GM23338 (cell line): ENCODE measurements around the gene LPP. TPM values are rescaled to one million over a fixed set of nuclear protein-coding genes. Genes with fewer than 3 reads are reported as not detected.

Source experiments
- ATAC-seq: fragments of 200-7000 bp; cut with Tn5 transposase; 3 replicates; pipeline ENCODE4 v1.9.1; 2020
- DNase-seq: peaks from one replicate; pipeline ENCODE4 v3.0.0-alpha.2; 2015; ENCODE audit warnings: low spot score
- H2AFZ ChIP-seq: fragments of 200-600 bp; sonication (generic); 2 replicates; pipeline ENCODE4 v1.8.0; 2016; ENCODE audit warnings: antibody characterized with exemption, mild to moderate bottlenecking, moderate library complexity
- H3F3A ChIP-seq: fragments of 200-600 bp; sonication (generic); replicated peaks from 2 replicates; pipeline ENCODE4 v1.8.0; 2017; ENCODE audit warnings: antibody characterized with exemption, mixed run types, low read depth
- H3K27ac ChIP-seq: fragments of 200-600 bp; sonication (generic); 2 replicates; pipeline ENCODE4 v1.6.1; 2016; ENCODE audit warnings: low read depth
- H3K27me3 ChIP-seq: fragments of 200-600 bp; sonication (generic); 2 replicates; pipeline ENCODE4 v1.8.0; 2016; ENCODE audit warnings: mild to moderate bottlenecking, mixed run types, moderate library complexity; ENCODE audit not compliant: insufficient read depth
- H3K36me3 ChIP-seq: fragments of 200-600 bp; sonication (generic); 2 replicates; pipeline ENCODE4 v1.8.0; 2016; ENCODE audit warnings: mild to moderate bottlenecking; ENCODE audit not compliant: insufficient read depth
- H3K4me1 ChIP-seq: fragments of 200-600 bp; sonication (generic); 2 replicates; pipeline ENCODE4 v1.8.0; 2016; ENCODE audit warnings: mild to moderate bottlenecking, moderate library complexity; ENCODE audit not compliant: insufficient read depth
- H3K4me2 ChIP-seq: fragments of 200-600 bp; sonication (generic); 2 replicates; pipeline ENCODE4 v1.7.1; 2017; ENCODE audit warnings: mixed run types
- H3K4me3 ChIP-seq: fragments of 200-600 bp; sonication (generic); 2 replicates; pipeline ENCODE4 v1.6.1; 2016; ENCODE audit warnings: mixed run types
- H3K79me2 ChIP-seq: fragments of 200-600 bp; sonication (generic); replicated peaks from 2 replicates; pipeline ENCODE4 v1.8.0; 2017; ENCODE audit warnings: mild to moderate bottlenecking; ENCODE audit not compliant: insufficient read depth
- H3K9me2 ChIP-seq: fragments of 200-600 bp; sonication (generic); 2 replicates; pipeline ENCODE4 v1.8.0; 2017; ENCODE audit not compliant: insufficient read depth
- H4K20me1 ChIP-seq: fragments of 200-600 bp; sonication (generic); replicated peaks from 2 replicates; pipeline ENCODE4 v1.8.0; 2017; ENCODE audit warnings: mild to moderate bottlenecking; ENCODE audit not compliant: insufficient read depth
- H3K27ac Mint-ChIP-seq: 2 replicates; pipeline ENCODE4 v1.8.0; 2020; ENCODE audit warnings: inconsistent platforms, mild to moderate bottlenecking, moderate library complexity, mixed read lengths
- H3K27me3 Mint-ChIP-seq: 3 replicates; pipeline ENCODE4 v1.8.0; 2022; ENCODE audit warnings: low read depth, mild to moderate bottlenecking, moderate library complexity, mixed read lengths, inconsistent platforms; ENCODE audit not compliant: insufficient read depth, poor library complexity
- H3K36me3 Mint-ChIP-seq: 3 replicates; pipeline ENCODE4 v1.8.0; 2021; ENCODE audit warnings: low read depth, mild to moderate bottlenecking, inconsistent platforms, moderate library complexity, mixed read lengths
- H3K4me1 Mint-ChIP-seq: 3 replicates; pipeline ENCODE4 v1.8.0; 2020; ENCODE audit warnings: mild to moderate bottlenecking, inconsistent platforms, mixed read lengths
- H3K4me3 Mint-ChIP-seq: 3 replicates; pipeline ENCODE4 v1.8.0; 2021; ENCODE audit warnings: moderate library complexity, mild to moderate bottlenecking, inconsistent platforms, mixed read lengths
- H3K9me3 Mint-ChIP-seq: 3 replicates; pipeline ENCODE4 v1.8.0; 2020; ENCODE audit warnings: moderate library complexity, mild to moderate bottlenecking, inconsistent platforms, mixed read lengths
- CTCF ChIP-seq, 2 experiments: fragments of 200-600 bp in 1 of 2; sonication (generic) in 1 of 2; conservative IDR thresholded peaks; 2 replicates each; pipeline versions ENCODE4 v1.5.1 to v1.6.1; 2016 to 2017; ENCODE audit warnings: antibody characterized with exemption in 2 of 2, low read depth in 2 of 2, mild to moderate bottlenecking in 2 of 2, moderate library complexity in 1 of 2
- ETS1 ChIP-seq: IDR thresholded peaks from 2 replicates; pipeline ENCODE4 v1.6.1; 2016; ENCODE audit warnings: antibody characterized with exemption
- EZH2phosphoT487 ChIP-seq: fragments of 200-600 bp; sonication (generic); IDR thresholded peaks from one replicate; pipeline ENCODE4 v1.8.1; 2018; ENCODE audit warnings: antibody characterized with exemption; ENCODE audit not compliant: unreplicated experiment
- POLR2AphosphoS5 ChIP-seq: IDR thresholded peaks from 2 replicates; pipeline ENCODE4 v1.6.1; 2016; ENCODE audit warnings: antibody characterized with exemption, low read depth
- ZNF114 ChIP-seq: fragments of 250-450 bp; sonication (Bioruptor Pico); IDR thresholded peaks from 2 replicates; pipeline ENCODE4 v1.5.0; 2020; ENCODE audit warnings: mild to moderate bottlenecking, moderate library complexity
- ZNF331 ChIP-seq: fragments of 250-450 bp; sonication (Bioruptor Pico); IDR thresholded peaks from 2 replicates; pipeline ENCODE4 v1.5.0; 2020; ENCODE audit warnings: low read depth, mild to moderate bottlenecking, moderate library complexity
- polyA plus RNA-seq: library from polyadenylated mRNA; unstranded; fragments of >200 nt; fragmentation: Nextera tagmentation; extraction: Ambion mirVana; gene quantifications from 2 replicates; pipeline ENCODE4 v1.2.1, GENCODE V29; 2016
- total RNA-seq: library from RNA; depleted of rRNA; stranded (reverse); fragments of >200 nt; shearing (Covaris generic); gene quantifications from 2 replicates; pipeline ENCODE4 v1.2.3, GENCODE V29; 2014
- TF ChIP-seq, protein P1 (sequence below): fragments of 250-450 bp; sonication (Bioruptor Pico); IDR thresholded peaks from 2 replicates; pipeline ENCODE4 v1.5.0; 2020; ENCODE audit warnings: mild to moderate bottlenecking, moderate library complexity

LPP gene
- total and polyA plus RNA-seq, 2 experiments from 2014 or later: 23.0 to 35.2 TPM

- Histone ChIP-seq H3K4me2 (peak overlapping the region; percentile 68; the same call in 1 of the 2 replicates), H2AFZ (no peak overlapping the region), H3F3A (0 out of 2 replicates have a peak, but pooled peaks cover 3% of the 10 kb centered on the region), H3K9me2 (no peaks in the 10 kb centered on the region; the same call in 1 of the 2 replicates), H4K20me1 (no peaks in the 10 kb centered on the region), H3K27me3 (no peaks in the 10 kb centered on the region), H3K4me1 (peaks cover 16% of the 10 kb centered on the region), H3K4me3 (no peak overlapping the region), H3K79me2 (peaks cover 30% of the 10 kb centered on the region), H3K36me3 (no peaks in the 10 kb centered on the region), H3K27ac (peak overlapping the region; percentile 66; the same call in 1 of the 2 replicates)
- no peaks in the 10 kb centered on the region; the same call in 2 of the 3 replicates for H3K36me3 Mint-ChIP-seq
- ATAC-seq (peak; percentile 28), DNase-seq (peak; percentile 46)
- peaks cover 5% of the 10 kb centered on the region for H3K27me3 Mint-ChIP-seq
- no peaks in the 10 kb centered on the region for H3K9me3 Mint-ChIP-seq
- H3K4me3 Mint-ChIP-seq: peak overlapping the region; percentile 36; the same call in 1 of the 3 replicates
- peaks cover 45% of the 10 kb centered on the region for H3K4me1 Mint-ChIP-seq
- H3K27ac Mint-ChIP-seq: peak overlapping the region; percentile 96
- no peak for TF ChIP-seq ETS1
- TF ChIP-seq, protein P1, sequence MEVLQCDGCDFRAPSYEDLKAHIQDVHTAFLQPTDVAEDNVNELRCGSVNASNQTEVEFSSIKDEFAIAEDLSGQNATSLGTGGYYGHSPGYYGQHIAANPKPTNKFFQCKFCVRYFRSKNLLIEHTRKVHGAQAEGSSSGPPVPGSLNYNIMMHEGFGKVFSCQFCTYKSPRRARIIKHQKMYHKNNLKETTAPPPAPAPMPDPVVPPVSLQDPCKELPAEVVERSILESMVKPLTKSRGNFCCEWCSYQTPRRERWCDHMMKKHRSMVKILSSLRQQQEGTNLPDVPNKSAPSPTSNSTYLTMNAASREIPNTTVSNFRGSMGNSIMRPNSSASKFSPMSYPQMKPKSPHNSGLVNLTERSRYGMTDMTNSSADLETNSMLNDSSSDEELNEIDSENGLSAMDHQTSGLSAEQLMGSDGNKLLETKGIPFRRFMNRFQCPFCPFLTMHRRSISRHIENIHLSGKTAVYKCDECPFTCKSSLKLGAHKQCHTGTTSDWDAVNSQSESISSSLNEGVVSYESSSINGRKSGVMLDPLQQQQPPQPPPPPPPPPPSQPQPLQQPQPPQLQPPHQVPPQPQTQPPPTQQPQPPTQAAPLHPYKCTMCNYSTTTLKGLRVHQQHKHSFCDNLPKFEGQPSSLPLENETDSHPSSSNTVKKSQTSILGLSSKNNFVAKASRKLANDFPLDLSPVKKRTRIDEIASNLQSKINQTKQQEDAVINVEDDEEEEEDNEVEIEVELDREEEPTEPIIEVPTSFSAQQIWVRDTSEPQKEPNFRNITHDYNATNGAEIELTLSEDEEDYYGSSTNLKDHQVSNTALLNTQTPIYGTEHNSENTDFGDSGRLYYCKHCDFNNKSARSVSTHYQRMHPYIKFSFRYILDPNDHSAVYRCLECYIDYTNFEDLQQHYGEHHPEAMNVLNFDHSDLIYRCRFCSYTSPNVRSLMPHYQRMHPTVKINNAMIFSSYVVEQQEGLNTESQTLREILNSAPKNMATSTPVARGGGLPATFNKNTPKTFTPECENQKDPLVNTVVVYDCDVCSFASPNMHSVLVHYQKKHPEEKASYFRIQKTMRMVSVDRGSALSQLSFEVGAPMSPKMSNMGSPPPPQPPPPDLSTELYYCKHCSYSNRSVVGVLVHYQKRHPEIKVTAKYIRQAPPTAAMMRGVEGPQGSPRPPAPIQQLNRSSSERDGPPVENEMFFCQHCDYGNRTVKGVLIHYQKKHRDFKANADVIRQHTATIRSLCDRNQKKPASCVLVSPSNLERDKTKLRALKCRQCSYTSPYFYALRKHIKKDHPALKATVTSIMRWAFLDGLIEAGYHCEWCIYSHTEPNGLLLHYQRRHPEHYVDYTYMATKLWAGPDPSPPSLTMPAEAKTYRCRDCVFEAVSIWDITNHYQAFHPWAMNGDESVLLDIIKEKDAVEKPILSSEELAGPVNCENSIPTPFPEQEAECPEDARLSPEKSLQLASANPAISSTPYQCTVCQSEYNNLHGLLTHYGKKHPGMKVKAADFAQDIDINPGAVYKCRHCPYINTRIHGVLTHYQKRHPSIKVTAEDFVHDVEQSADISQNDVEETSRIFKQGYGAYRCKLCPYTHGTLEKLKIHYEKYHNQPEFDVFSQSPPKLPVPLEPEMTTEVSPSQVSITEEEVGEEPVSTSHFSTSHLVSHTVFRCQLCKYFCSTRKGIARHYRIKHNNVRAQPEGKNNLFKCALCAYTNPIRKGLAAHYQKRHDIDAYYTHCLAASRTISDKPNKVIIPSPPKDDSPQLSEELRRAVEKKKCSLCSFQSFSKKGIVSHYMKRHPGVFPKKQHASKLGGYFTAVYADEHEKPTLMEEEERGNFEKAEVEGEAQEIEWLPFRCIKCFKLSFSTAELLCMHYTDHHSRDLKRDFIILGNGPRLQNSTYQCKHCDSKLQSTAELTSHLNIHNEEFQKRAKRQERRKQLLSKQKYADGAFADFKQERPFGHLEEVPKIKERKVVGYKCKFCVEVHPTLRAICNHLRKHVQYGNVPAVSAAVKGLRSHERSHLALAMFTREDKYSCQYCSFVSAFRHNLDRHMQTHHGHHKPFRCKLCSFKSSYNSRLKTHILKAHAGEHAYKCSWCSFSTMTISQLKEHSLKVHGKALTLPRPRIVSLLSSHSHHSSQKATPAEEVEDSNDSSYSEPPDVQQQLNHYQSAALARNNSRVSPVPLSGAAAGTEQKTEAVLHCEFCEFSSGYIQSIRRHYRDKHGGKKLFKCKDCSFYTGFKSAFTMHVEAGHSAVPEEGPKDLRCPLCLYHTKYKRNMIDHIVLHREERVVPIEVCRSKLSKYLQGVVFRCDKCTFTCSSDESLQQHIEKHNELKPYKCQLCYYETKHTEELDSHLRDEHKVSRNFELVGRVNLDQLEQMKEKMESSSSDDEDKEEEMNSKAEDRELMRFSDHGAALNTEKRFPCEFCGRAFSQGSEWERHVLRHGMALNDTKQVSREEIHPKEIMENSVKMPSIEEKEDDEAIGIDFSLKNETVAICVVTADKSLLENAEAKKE (CRISPR knock-in tag): no peak
- TF ChIP-seq EZH2phosphoT487: no peak
- no peak for TF ChIP-seq ZNF331 (CRISPR knock-in tag)
- no peak for TF ChIP-seq CTCF (conservative IDR thresholded peaks at IDR 0.05; ENCODE audit: low read depth in 2 of 2)
- no peak for TF ChIP-seq POLR2AphosphoS5
- TF ChIP-seq ZNF114 (CRISPR knock-in tag): no peak
These were observed 58.5 kb downstream of the LPP start for GRCh38 chr3:188212308-188212969.
